GM19328 (cell line): Measurements from ENCODE around the gene AGAP1.

Source experiments
- ATAC-seq: cut with Tn5 transposase; IDR thresholded peaks from one replicate; pipeline ENCODE4 v1.9.1; 2021; ENCODE audit warnings: mild to moderate bottlenecking, moderate library complexity; ENCODE audit not compliant: unreplicated experiment

Gene AGAP1

GRCh38 chr2:235566415-235566814, 72.6 kb downstream of the AGAP1 start:
- ATAC-seq: no peak

- no peak for ATAC-seq
Measured at GRCh38 chr2:235566931-235567495, 73.2 kb downstream of the AGAP1 start.

- ATAC-seq: no peak
Measured at GRCh38 chr2:235567842-235568241, 74.0 kb downstream of the AGAP1 start.

- no peak for ATAC-seq
Measured at GRCh38 chr2:235568431-235568830, 74.6 kb downstream of the AGAP1 start.

- no peak for ATAC-seq
Measured at GRCh38 chr2:235569837-235570236, 76.0 kb downstream of the AGAP1 start.

- no peak for ATAC-seq
Measured at GRCh38 chr2:235570256-235570655, 76.4 kb downstream of the AGAP1 start.

- no peak for ATAC-seq
Measured at GRCh38 chr2:235570966-235571692, 77.3 kb downstream of the AGAP1 start.

- no peak for ATAC-seq
Measured at GRCh38 chr2:235572592-235572991, 78.7 kb downstream of the AGAP1 start.

- ATAC-seq: no peak
Measured at GRCh38 chr2:235573331-235574221, 79.7 kb downstream of the AGAP1 start.

- ATAC-seq: no peak
Measured at GRCh38 chr2:235575431-235575830, 81.6 kb downstream of the AGAP1 start.

GRCh38 chr2:235575904-235576303, 82.1 kb downstream of the AGAP1 start:
- no peak for ATAC-seq

- ATAC-seq: no peak
Measured at GRCh38 chr2:235576337-235576910, 82.6 kb downstream of the AGAP1 start.

- no peak for ATAC-seq
Measured at GRCh38 chr2:235577404-235578330, 83.8 kb downstream of the AGAP1 start.

GRCh38 chr2:235579128-235579527, 85.3 kb downstream of the AGAP1 start:
- no peak for ATAC-seq

GRCh38 chr2:235580426-235581157, 86.7 kb downstream of the AGAP1 start:
- no peak for ATAC-seq

- ATAC-seq: no peak
Measured at GRCh38 chr2:235582081-235582686, 88.3 kb downstream of the AGAP1 start.

GRCh38 chr2:235582729-235583128, 88.9 kb downstream of the AGAP1 start:
- no peak for ATAC-seq

- no peak for ATAC-seq
Measured at GRCh38 chr2:235583144-235583543, 89.3 kb downstream of the AGAP1 start.

GRCh38 chr2:235583925-235584637, 90.2 kb downstream of the AGAP1 start:
- ATAC-seq: no peak
